SW 1271 (cell line): ENCODE results near the gene C17orf58.
"Not testable (repeated sequence)": the region's sequence is repeated elsewhere in the genome, so short reads cannot be mapped to it uniquely, and the experiment has no call there.

Experiments used
- DNase-seq, 2 experiments: peaks; one replicate each; lab custom pipeline; 2025; lab: John Stamatoyannopoulos, UW

C17orf58 gene

GRCh38 chr17:67996301-67997171 lies at the start of gene C17orf58:
TSS of gene C17orf58 (minus strand) at chr17:67996469. CDS start at chr17:67996198, 271 bp downstream.
- DNase-seq: not testable (repeated sequence)

GRCh38 chr17:68036304-68037147 lies 40.3 kb upstream of the C17orf58 start:
- peak in 1 of 2 experiments; percentile 39 for DNase-seq

- peak; percentile 96 to 97 for DNase-seq
Measured at GRCh38 chr17:68035523-68036303, 39.4 kb upstream of the C17orf58 start, which contains the start of gene KPNA2. TSS of gene KPNA2 (plus strand) at chr17:68035735. CDS start at chr17:68037133, 1,398 bp downstream.

DNA sequence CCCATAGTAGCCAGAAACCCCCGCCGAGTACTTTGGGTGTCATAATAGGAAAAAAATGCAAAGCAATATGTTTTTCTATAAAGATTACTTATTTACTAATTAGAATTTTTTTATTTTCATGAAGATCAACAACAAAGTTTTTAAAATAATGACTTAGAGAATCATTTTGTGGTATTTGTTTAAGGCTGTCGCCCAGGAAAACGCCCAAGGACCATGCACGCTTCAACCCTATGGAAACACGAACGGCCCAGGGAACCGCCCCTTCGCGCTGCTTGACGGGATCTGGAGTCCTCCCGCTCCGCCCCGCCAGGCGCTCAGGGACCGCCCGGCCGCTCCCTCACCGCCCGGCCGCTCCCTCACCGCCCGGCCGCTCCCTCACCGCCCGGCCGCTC lies 38.9 kb upstream of the C17orf58 start:
- DNase-seq: peak; percentile 96 to 97

GRCh38 chr17:68034452-68034776 lies 38.1 kb upstream of the C17orf58 start:
- DNase-seq: no peak

- DNase-seq: peak in 1 of 2 experiments; percentile 29
Measured at GRCh38 chr17:68033636-68034451, 37.6 kb upstream of the C17orf58 start.

DNA sequence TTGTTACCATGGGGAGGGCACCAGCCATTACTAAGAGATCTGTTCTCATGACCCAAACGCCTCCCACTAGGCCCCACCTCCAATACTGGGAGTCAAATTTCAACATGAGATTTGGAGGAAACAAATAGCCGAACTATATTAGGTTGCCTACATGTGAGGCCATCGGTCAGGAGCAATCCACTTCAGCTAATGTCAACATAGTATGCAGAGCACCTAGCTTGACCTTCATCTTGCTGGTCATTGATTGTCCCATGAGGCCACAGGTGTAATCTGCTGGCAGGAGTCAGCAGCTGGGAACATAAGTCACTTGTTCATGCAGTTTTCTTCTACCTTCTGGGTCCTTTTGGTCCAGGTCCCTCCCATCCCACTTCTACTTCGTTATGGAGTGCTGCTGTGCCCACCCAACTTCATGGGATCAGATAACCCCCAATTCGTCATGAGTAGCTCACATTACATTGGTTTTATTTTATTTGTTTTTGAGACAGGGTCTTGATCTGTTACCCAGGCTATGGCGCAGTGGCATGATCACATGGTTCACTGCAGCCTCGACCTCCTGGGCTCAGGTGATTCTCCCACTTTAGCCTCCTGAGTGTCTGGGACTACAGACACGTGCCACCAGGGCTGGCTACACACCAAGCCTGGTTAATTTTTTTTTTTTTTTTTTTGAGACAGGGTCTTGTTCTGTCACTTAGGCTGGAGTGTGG lies 33.4 kb upstream of the C17orf58 start:
- DNase-seq: no peak

DNA sequence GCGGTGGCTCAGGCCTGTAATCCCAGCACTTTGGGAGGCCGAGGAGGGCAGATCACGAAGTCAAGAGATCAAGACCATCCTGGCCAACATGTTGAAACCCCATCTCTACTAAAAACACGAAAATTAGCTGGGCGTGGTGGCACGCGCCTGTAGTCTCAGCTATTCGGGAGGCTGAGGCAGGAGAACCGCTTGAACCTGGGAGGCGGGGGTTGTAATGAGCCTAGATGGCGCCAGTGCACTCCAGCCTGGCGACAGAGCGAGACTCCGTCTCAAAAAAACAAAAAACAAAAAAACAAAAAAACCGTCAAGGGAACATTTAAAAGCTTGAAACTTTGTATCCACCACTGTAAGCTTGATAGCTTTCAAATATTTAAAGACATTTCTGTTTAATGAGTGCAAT lies 26.3 kb upstream of the C17orf58 start:
- DNase-seq: not testable (repeated sequence)

DNA sequence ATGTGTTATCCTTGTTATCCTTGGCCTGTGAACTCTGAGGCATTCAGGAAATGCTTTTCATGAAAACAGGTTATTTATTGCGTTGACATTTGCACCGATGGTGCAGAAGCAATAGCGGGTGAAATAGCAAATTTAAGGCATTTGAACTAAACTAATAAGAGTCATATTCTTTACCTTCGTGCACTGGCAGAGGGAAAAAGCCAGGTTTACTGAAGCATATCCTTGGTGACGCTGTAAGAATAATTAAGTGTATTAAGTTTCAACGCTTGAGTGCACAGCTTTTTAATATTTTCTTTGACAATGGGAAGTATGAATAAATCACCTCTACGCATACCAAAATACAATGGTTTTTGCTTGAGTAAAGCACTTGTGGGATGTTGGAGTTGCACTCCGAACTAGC lies 25.7 kb upstream of the C17orf58 start:
- no peak for DNase-seq

DNA sequence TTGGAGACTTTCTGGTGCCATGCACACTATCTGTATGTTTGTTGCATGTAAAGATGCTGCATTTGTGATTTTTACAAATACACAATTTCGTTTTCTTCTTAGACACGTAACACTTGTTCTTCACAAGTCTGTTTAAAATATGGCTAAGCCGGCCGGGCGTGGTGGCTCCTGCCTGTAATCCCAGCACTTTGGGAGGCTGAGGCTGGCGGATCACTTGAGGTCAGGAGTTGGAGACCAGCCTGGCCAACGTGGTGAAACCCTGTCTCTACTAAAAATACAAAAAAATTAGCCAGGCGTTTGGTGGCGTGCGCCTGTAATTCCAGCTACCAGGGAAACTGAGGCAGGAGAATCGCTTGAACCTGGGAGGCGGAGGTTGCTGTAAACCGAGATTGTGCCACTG lies 24.5 kb upstream of the C17orf58 start:
- not testable (repeated sequence) for DNase-seq

DNA sequence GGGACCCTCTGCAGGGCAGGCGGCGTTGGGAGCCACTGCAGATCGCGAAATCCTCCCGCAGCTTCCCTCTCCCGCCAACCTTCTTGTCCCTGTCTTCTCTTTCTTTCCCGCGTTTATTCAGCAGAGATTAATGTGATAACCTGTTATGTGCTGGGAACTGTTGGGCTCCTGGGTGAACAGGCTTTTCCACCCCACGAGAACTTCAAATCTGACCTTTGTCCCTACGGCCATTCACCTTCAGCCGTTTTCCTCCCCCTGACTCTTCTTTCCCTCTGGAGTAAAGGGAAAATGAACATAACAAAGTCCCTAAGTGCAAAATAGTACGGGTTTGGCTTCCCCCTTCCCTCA lies 24.1 kb upstream of the C17orf58 start:
- DNase-seq: no peak

GRCh38 chr17:68019675-68020408 lies 23.6 kb upstream of the C17orf58 start:
- DNase-seq: peak; percentile 84 to 92

GRCh38 chr17:68019336-68019674 lies 23.0 kb upstream of the C17orf58 start:
- DNase-seq: no peak

- not testable (repeated sequence) for DNase-seq
Measured at GRCh38 chr17:68018493-68018892, 22.2 kb upstream of the C17orf58 start.

GRCh38 chr17:68016838-68017237 lies 20.6 kb upstream of the C17orf58 start:
- no peak for DNase-seq

- no peak for DNase-seq
Measured at GRCh38 chr17:68015081-68015723, 18.9 kb upstream of the C17orf58 start.

DNA sequence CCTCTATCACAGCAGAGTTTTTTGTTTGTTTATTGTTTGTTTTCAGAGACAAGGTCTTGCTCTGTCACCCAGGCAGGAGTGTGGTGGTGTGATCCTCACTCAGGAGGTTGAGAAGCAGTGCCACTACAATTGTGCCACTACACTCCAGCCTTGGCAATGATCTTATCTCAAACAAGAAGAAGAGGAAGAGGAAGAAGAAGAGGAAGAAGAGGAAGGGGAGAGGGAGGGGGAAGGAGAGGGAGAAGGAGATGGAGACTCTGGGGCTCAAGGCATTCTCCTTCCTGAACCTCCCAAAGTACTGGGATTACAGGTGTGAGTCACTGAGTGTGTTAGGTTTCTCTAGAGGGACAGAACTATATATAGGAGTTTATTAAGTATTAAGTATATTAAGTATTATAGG lies 17.1 kb upstream of the C17orf58 start:
- DNase-seq: no peak

GRCh38 chr17:68011199-68011665 lies 15.0 kb upstream of the C17orf58 start:
- DNase-seq: peak in 1 of 2 experiments; percentile 17

GRCh38 chr17:68006797-68007196 lies 10.5 kb upstream of the C17orf58 start:
- DNase-seq: no peak
